Measurements from ENCODE around the gene HECTD4.
A peak's percentile ranks its signal among the peaks of the same experiment; 100 is the strongest.
"Not testable (repeated sequence)": the region's sequence is repeated elsewhere in the genome, so short reads cannot be mapped to it uniquely, and the experiment has no call there.

Gene HECTD4

GRCh38 chr12:112401903-112402498, 19.8 kb upstream of the HECTD4 start:
- CTCF ChIA-PET: no interaction called here
- no peak for TF ChIP-seq CTBP1 (IDR thresholded peaks at IDR 0.05; ENCODE audit: borderline replicate concordance)
- TF ChIP-seq ZNF384 (IDR thresholded peaks at IDR 0.05): 0 out of 2 replicates have a peak, but pooled peaks have one; percentile 59
- TF ChIP-seq HDGF (IDR thresholded peaks at IDR 0.05; ENCODE audit: borderline replicate concordance): no peak
- TF ChIP-seq FOXK2 (IDR thresholded peaks at IDR 0.05): no peak
- no peak for DNase-seq (ENCODE audit: extremely low spot score)
- POLR2A ChIA-PET: interaction anchor here (1.2 to 1.4 kb wide), 2 partner anchors 15 kb away, joined by 3 to 5 read pairs; no protein-coding TSS in a partner anchor

GRCh38 chr12:112401054-112401453, 18.8 kb upstream of the HECTD4 start:
- ChIA-PET POLR2A (no interaction called here), CTCF (interaction anchor here (0.7 to 1.2 kb wide), 2 partner anchors 14 to 203 kb away, joined by 3 to 5 read pairs; no protein-coding TSS in a partner anchor)
- TF ChIP-seq HDGF (IDR thresholded peaks at IDR 0.05; ENCODE audit: borderline replicate concordance) (no peak), BHLHE40 (IDR thresholded peaks at IDR 0.05; ENCODE audit: borderline replicate concordance) (no peak), CTBP1 (IDR thresholded peaks at IDR 0.05; ENCODE audit: borderline replicate concordance) (no peak), TARDBP (IDR thresholded peaks at IDR 0.05) (no peak), SUZ12 (IDR thresholded peaks at IDR 0.05) (no peak), ARNT (IDR thresholded peaks at IDR 0.05) (no peak), SP1 (IDR thresholded peaks at IDR 0.05) (no peak), L3MBTL2 (conservative IDR thresholded peaks at IDR 0.05) (no peak), ZNF384 (IDR thresholded peaks at IDR 0.05) (no peak), FOXK2 (IDR thresholded peaks at IDR 0.05) (no peak), ELF4 (IDR thresholded peaks at IDR 0.05) (no peak), FOXA1 (IDR thresholded peaks at IDR 0.05) (no peak)
- TF ChIP-seq, protein P1, sequence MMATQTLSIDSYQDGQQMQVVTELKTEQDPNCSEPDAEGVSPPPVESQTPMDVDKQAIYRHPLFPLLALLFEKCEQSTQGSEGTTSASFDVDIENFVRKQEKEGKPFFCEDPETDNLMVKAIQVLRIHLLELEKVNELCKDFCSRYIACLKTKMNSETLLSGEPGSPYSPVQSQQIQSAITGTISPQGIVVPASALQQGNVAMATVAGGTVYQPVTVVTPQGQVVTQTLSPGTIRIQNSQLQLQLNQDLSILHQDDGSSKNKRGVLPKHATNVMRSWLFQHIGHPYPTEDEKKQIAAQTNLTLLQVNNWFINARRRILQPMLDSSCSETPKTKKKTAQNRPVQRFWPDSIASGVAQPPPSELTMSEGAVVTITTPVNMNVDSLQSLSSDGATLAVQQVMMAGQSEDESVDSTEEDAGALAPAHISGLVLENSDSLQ (IDR thresholded peaks at IDR 0.05): no peak
- DNase-seq (ENCODE audit: extremely low spot score): no peak

DNA sequence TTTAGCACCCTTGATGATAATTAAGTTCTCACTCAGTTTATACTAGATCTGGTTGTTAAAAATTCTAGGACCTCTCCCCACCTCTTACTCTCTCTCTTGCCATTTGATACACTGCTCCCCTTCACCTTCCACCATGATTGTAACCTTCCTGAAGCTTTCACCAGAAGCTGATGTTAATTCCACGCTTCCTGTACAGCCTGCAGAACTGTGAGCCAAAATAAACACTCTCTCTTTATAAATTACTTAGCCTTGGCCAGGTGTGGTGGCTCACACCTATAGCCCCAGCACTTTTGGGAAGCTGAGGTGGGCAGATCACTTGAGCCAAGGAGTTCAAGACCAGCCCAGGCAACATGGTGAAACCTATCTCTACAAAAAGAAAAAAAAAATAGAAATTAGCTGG, 11.1 kb upstream of the HECTD4 start:
- ChIA-PET POLR2A (no interaction called here), CTCF (no interaction called here)
- TF ChIP-seq BHLHE40 (IDR thresholded peaks at IDR 0.05; ENCODE audit: borderline replicate concordance) (no peak), FOXA1 (IDR thresholded peaks at IDR 0.05) (no peak), LEF1 (IDR thresholded peaks at IDR 0.05; ENCODE audit: borderline replicate concordance) (no peak), ARNT (IDR thresholded peaks at IDR 0.05) (no peak), SP1 (IDR thresholded peaks at IDR 0.05) (no peak), FOXK2 (IDR thresholded peaks at IDR 0.05) (no peak), NFRKB (IDR thresholded peaks at IDR 0.05) (no peak), CTBP1 (IDR thresholded peaks at IDR 0.05; ENCODE audit: borderline replicate concordance) (no peak), ZNF384 (IDR thresholded peaks at IDR 0.05) (no peak), L3MBTL2 (conservative IDR thresholded peaks at IDR 0.05) (no peak), ELF4 (IDR thresholded peaks at IDR 0.05) (no peak)
- DNase-seq (ENCODE audit: extremely low spot score): no peak

DNA sequence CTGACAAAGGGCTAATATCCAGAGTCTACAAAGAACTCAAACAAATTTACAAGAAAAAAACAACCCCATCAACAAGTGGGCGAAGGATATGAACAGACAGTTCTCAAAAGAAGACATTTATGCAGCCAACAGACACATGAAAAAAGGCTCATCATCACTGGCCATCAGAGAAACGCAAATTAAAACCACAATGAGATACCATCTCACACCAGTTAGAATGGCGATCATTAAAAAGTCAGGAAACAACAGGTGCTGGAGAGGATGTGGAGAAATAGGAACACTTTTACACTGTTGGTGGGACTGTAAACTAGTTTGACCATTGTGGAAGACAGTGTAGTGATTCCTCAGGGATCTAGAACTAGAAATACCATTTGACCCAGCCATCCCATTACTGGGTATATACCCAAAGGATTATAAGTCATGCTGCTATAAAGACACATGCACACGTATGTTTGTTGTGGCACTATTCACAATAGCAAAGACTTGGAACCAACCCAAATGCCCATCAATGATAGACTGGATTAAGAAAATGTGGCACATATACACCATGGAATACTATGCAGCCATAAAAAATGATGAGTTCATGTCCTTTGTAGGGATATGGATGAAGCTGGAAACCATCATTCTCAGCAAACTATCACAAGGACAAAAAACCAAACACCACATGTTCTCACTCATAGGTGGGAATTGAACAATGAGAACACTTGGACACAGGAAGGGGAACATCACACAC, 7.9 kb upstream of the HECTD4 start:
- DNase-seq (ENCODE audit: extremely low spot score); POLR2A ChIA-PET; CTCF ChIA-PET: not testable (repeated sequence)

DNA sequence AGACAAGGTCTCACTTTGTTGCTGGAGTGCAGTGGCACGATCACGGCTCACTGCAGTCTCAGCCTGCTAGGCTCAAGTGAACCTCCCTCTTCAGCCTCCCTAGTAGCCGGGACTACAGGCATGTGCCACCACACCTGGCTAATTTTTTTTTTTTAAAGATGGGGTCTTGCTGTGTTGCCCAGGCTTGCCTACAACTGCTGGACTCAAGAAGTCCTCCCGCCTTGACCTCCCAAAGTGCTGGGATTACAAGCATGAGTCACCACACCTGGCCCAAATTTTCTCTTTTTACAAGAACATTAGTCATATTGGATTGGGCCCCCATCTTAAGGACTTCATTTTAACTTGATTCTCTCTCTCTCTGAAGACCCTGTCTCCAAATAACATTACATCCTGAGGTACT, 7.0 kb upstream of the HECTD4 start:
- no peak for DNase-seq (ENCODE audit: extremely low spot score)
- TF ChIP-seq FOXK2 (IDR thresholded peaks at IDR 0.05): no peak
- no peak for TF ChIP-seq SP1 (IDR thresholded peaks at IDR 0.05)
- no peak for TF ChIP-seq HDGF (IDR thresholded peaks at IDR 0.05; ENCODE audit: borderline replicate concordance)
- no peak for TF ChIP-seq CTBP1 (IDR thresholded peaks at IDR 0.05; ENCODE audit: borderline replicate concordance)
- no peak for TF ChIP-seq BHLHE40 (IDR thresholded peaks at IDR 0.05; ENCODE audit: borderline replicate concordance)
- TF ChIP-seq LEF1 (IDR thresholded peaks at IDR 0.05; ENCODE audit: borderline replicate concordance): no peak
- TF ChIP-seq ZNF384 (IDR thresholded peaks at IDR 0.05): no peak
- no peak for TF ChIP-seq SUZ12 (IDR thresholded peaks at IDR 0.05)
- no peak for TF ChIP-seq TARDBP (IDR thresholded peaks at IDR 0.05)
- TF ChIP-seq ELF4 (IDR thresholded peaks at IDR 0.05): no peak
- no peak for TF ChIP-seq L3MBTL2 (conservative IDR thresholded peaks at IDR 0.05)
- TF ChIP-seq NFRKB (IDR thresholded peaks at IDR 0.05): no peak
- TF ChIP-seq FOXA1 (IDR thresholded peaks at IDR 0.05): no peak
- TF ChIP-seq, protein P1 (IDR thresholded peaks at IDR 0.05): no peak
- no peak for TF ChIP-seq FOXM1 (IDR thresholded peaks at IDR 0.05; ENCODE audit: borderline replicate concordance)
- TF ChIP-seq ARNT (IDR thresholded peaks at IDR 0.05): no peak
- CTCF ChIA-PET: no interaction called here
- POLR2A ChIA-PET: no interaction called here

- TF ChIP-seq SUZ12 (IDR thresholded peaks at IDR 0.05) (no peak), ARNT (IDR thresholded peaks at IDR 0.05) (no peak), ELF4 (IDR thresholded peaks at IDR 0.05) (no peak), CTBP1 (IDR thresholded peaks at IDR 0.05; ENCODE audit: borderline replicate concordance) (no peak), FOXA1 (IDR thresholded peaks at IDR 0.05) (no peak), LEF1 (IDR thresholded peaks at IDR 0.05; ENCODE audit: borderline replicate concordance) (no peak), FOXM1 (IDR thresholded peaks at IDR 0.05; ENCODE audit: borderline replicate concordance) (no peak), ZNF384 (IDR thresholded peaks at IDR 0.05) (no peak), L3MBTL2 (conservative IDR thresholded peaks at IDR 0.05) (no peak), FOXK2 (IDR thresholded peaks at IDR 0.05) (no peak), HDGF (IDR thresholded peaks at IDR 0.05; ENCODE audit: borderline replicate concordance) (no peak), TARDBP (IDR thresholded peaks at IDR 0.05) (no peak), BHLHE40 (IDR thresholded peaks at IDR 0.05; ENCODE audit: borderline replicate concordance) (no peak)
- TF ChIP-seq, protein P1 (IDR thresholded peaks at IDR 0.05): no peak
- no peak for DNase-seq (ENCODE audit: extremely low spot score)
- CTCF ChIA-PET: interaction anchor here (0.7 to 2.4 kb wide), 4 partner anchors 14 to 189 kb away, joined by 4 to 28 read pairs (median 5); no protein-coding TSS in a partner anchor
- POLR2A ChIA-PET: interaction anchor here (1.0 to 2.1 kb wide), 5 partner anchors 16 to 278 kb away, joined by 3 to 12 read pairs (median 5); partner anchors contain the start of gene NAA25
These were observed 4.5 kb upstream of the HECTD4 start for GRCh38 chr12:112386726-112387125.

Measured in HEK293T (cell line).